Dermis blood vessel endothelial cell (primary cell): Measurements from ENCODE around the gene ZNF837. TPM values are rescaled to one million over a fixed set of nuclear protein-coding genes. Genes with fewer than 3 reads are reported as not detected.
"Not testable (repeated sequence)": the region's sequence is repeated elsewhere in the genome, so short reads cannot be mapped to it uniquely, and the experiment has no call there.

Experiments used
- DNase-seq: peaks from one replicate; pipeline ENCODE4 v3.0.0; 2010
- total RNA-seq: library from RNA; depleted of rRNA; stranded (reverse); fragments of >200 nt; gene quantifications from 2 replicates; pipeline ENCODE4 v1.2.3, GENCODE V29; 2014

The ZNF837 gene
- total RNA-seq, 1 donor from 2014 or later, result 4.1 TPM

- DNase-seq, result peak; percentile 41
Observed at GRCh38 chr19:58350001-58350861, 30.6 kb downstream of the ZNF837 start.

GRCh38 chr19:58349590-58349989 is 31.2 kb downstream of the ZNF837 start:
- no peak for DNase-seq

- not testable (repeated sequence) for DNase-seq
Observed at GRCh38 chr19:58348080-58348479, 32.8 kb downstream of the ZNF837 start.

GRCh38 chr19:58346961-58347929 is 33.6 kb downstream of the ZNF837 start:
- DNase-seq, result peak; percentile 13

GRCh38 chr19:58345558-58345957 is 35.3 kb downstream of the ZNF837 start:
- no peak for DNase-seq

- DNase-seq, result no peak
Observed at GRCh38 chr19:58338825-58339558, 41.8 kb downstream of the ZNF837 start.

- no peak for DNase-seq
Observed at GRCh38 chr19:58338336-58338735, 42.5 kb downstream of the ZNF837 start.

- no peak for DNase-seq
Observed at GRCh38 chr19:58336820-58337219, 44.0 kb downstream of the ZNF837 start.

GRCh38 chr19:58336216-58336615 is 44.6 kb downstream of the ZNF837 start:
- DNase-seq, result no peak

- DNase-seq, result no peak
Observed at GRCh38 chr19:58335630-58336029, 45.2 kb downstream of the ZNF837 start.

GRCh38 chr19:58334691-58335249 is 46.1 kb downstream of the ZNF837 start:
- no peak for DNase-seq

- DNase-seq, result no peak
Observed at GRCh38 chr19:58332697-58333096, 48.1 kb downstream of the ZNF837 start.

- peak; percentile 77 for DNase-seq
Observed at GRCh38 chr19:58330458-58330857, 50.4 kb downstream of the ZNF837 start.

- peak; percentile 36 for DNase-seq
Observed at GRCh38 chr19:58328999-58329398, 51.8 kb downstream of the ZNF837 start.

- DNase-seq, result peak; percentile 98
Observed at GRCh38 chr19:58326914-58327726, 53.7 kb downstream of the ZNF837 start, which contains the start of gene ZSCAN22. Gene ZSCAN22, plus strand, starts transcription at chr19:58326994. Its CDS starts 7,809 bp downstream, at chr19:58334803.

- DNase-seq, result no peak
Observed at GRCh38 chr19:58326501-58326913, 54.3 kb downstream of the ZNF837 start.

GRCh38 chr19:58325311-58326022 is 55.4 kb downstream of the ZNF837 start:
- DNase-seq, result no peak

GRCh38 chr19:58319241-58319640 is 61.6 kb downstream of the ZNF837 start:
- DNase-seq, result no peak

- no peak for DNase-seq
Observed at GRCh38 chr19:58318297-58318696, 62.5 kb downstream of the ZNF837 start.
